Esophagus squamous epithelium (tissue), 4 donors: Measurements from ENCODE around the gene BTN3A1.

ENCODE experiments used
- CTCF ChIP-seq, 6 experiments: fragments of 450-650 bp in 4 of 6; fragments of 200-600 bp in 2 of 6; sonication (generic) in 2 of 6; IDR thresholded peaks; one replicate each; pipeline ENCODE4 v1.5.1; 2016 to 2019; ENCODE audit warnings: antibody characterized with exemption in 6 of 6, mild to moderate bottlenecking in 4 of 6, moderate library complexity in 4 of 6
- POLR2A ChIP-seq, 4 donors: fragments of 450-650 bp; IDR thresholded peaks; one replicate each; pipeline ENCODE4 v1.6.1; 2017; ENCODE audit warnings: antibody characterized with exemption in 4 of 4, mild to moderate bottlenecking in 4 of 4, moderate library complexity in 3 of 4

DNA sequence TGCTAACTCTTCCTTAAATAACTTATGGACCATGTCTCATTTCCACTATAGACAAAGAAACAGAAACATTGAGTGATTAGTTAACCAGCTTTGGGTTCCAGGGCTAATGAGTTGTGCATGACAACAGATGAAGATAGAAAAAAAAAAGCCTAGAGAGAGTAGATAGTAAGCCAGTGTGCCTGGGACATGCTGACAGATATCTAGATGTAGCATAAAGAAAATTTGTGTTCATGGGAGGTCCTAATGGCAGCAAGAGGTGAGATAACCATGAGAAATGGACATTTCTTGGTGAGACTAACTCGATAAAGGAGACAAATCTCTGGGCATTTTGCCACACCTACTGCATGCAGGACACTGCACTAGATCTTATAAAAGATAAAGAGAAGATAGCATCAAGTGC, 35.5 kb downstream of the BTN3A1 start:
- TF ChIP-seq CTCF (IDR thresholded peaks at IDR 0.05) (no peak), POLR2A (IDR thresholded peaks at IDR 0.05) (no peak)
